Lower lobe of right lung (tissue), 2 donors: ENCODE measurements around the gene DOK4. TPM values are rescaled to one million over a fixed set of nuclear protein-coding genes. Genes with fewer than 3 reads are reported as not detected.

Experiments
- ATAC-seq, 2 donors: fragments of 200-7000 bp; cut with Tn5 transposase; one replicate each; pipeline ENCODE4 v1.9.1; 2020 to 2022; ENCODE audit warnings: mild to moderate bottlenecking in 2 of 2, moderate library complexity in 2 of 2
- DNase-seq: peaks from one replicate; pipeline ENCODE4 v3.0.0-alpha.2; 2020
- H3K27ac ChIP-seq: fragments of 200-600 bp; one replicate; pipeline ENCODE4 v1.8.0; 2022
- H3K27me3 ChIP-seq: fragments of 200-600 bp; one replicate; pipeline ENCODE4 v1.8.0; 2022; ENCODE audit warnings: low read depth
- H3K36me3 ChIP-seq: fragments of 200-600 bp; one replicate; pipeline ENCODE4 v1.8.0; 2022; ENCODE audit warnings: mild to moderate bottlenecking
- H3K4me1 ChIP-seq: fragments of 200-600 bp; one replicate; pipeline ENCODE4 v1.8.0; 2022
- H3K4me3 ChIP-seq: fragments of 200-600 bp; one replicate; pipeline ENCODE4 v1.8.0; 2022; ENCODE audit warnings: mild to moderate bottlenecking
- H3K9me3 ChIP-seq: fragments of 200-600 bp; one replicate; pipeline ENCODE4 v1.8.0; 2022
- intact Hi-C: fragments of 100-400 bp; cut with DNase I; formaldehyde crosslinking; loops from one replicate; pipeline ENCODE4 v1.11.0; 2022
- total RNA-seq: library from RNA; stranded (reverse); fragmentation: NEBNext Ultra II Directional; extraction: Animal tissue kit (Norgen Biotek cat#: 25700); gene quantifications from one replicate; pipeline ENCODE4 v1.2.1, GENCODE V29; 2021
- TF ChIP-seq, protein P1 (sequence below): fragments of 200-600 bp; IDR thresholded peaks from one replicate; pipeline ENCODE4 v1.8.0; 2022; ENCODE audit warnings: antibody characterized with exemption, mild to moderate bottlenecking
- donor health status: DM: no; HTN: yes; CAD: no; lungs with severe emphysema.

DOK4 gene
- total RNA-seq, 1 donor from 2014 or later: 57.3 TPM

DNA sequence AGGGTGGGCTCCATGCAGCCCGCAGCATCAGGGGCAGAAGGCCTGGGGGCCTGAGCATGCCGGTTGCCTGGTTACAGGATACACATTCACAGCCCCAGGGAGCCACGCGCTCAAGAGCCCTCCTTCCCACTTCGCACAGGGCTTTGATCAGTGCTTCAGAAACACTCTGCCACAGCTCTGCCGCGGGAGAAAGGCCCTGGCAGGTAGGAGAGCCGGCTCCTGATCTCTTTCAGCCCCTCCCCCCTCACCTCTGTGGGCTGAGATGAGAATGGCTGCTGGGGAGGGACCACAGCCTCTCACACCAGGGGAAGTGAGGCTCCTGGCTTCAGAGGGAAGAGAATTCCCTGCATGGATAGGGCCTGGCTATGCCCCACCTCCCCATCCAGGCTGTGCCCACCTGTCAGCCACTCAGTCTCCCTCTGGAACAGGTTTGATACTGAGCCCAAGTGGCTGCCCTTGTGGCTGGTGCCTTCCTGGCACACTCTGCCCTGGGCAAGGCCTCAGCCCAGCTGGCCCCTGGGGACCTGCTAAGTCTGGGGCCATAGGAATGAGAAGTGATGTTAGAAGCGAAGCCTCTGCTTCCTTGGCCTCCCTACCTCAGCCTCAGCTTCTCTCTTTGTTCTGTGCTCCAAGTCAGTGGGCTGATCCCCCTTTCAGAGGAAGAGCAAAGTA lies 8.6 kb downstream of the DOK4 start:
- Histone ChIP-seq H3K27ac (peak overlapping the region; percentile 77), H3K4me3 (no peak overlapping the region)
- DNase-seq: peak; percentile 66

DNA sequence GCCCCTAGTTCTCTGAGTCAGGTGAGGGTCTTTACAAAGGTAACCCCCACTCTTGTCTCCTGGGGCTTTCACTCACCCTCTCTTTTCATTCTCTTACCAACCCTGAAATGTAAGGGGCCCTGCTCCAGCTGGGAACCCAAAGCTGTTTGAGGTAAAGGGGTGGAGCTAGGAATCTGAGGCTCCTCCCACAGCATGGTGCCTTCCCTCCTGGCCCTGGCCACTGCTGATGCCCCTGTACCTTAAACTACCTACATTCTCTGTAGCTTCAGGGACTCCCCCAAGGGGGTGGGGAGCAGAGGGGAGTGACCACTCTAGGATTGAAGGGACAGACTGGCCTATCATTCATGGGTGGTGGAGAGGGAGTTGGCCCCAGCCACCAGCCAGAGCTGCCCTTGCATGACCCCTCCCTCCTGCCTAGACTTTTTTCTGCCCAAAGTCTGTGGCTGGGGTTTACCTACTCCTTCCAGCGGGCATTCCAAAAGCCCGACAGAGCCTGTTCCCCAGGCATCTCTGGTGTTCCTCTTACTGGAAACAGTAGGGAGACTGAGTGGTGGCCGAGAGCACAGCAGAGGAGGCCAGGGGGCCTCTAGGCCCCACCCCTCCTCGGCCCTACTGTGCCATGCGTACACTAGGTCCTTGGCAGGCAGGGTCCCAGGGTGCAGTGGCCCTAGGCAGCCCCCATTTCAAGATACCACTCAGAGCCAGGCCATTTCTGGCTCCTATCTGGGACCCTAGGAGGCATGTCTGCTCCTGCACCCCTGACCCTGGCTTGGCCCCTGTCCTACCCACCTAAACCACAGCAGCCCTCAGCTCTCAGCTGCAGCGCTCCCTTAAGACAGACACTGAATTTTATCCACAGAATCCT lies 9.5 kb downstream of the DOK4 start:
- peaks cover 36% of the 10 kb centered on the region for H3K36me3 ChIP-seq
- ATAC-seq (no peak), DNase-seq (no peak)
- no peaks in the 10 kb centered on the region for H3K9me3 ChIP-seq
- no peaks in the 10 kb centered on the region for H3K27me3 ChIP-seq
- TF ChIP-seq, protein P1, sequence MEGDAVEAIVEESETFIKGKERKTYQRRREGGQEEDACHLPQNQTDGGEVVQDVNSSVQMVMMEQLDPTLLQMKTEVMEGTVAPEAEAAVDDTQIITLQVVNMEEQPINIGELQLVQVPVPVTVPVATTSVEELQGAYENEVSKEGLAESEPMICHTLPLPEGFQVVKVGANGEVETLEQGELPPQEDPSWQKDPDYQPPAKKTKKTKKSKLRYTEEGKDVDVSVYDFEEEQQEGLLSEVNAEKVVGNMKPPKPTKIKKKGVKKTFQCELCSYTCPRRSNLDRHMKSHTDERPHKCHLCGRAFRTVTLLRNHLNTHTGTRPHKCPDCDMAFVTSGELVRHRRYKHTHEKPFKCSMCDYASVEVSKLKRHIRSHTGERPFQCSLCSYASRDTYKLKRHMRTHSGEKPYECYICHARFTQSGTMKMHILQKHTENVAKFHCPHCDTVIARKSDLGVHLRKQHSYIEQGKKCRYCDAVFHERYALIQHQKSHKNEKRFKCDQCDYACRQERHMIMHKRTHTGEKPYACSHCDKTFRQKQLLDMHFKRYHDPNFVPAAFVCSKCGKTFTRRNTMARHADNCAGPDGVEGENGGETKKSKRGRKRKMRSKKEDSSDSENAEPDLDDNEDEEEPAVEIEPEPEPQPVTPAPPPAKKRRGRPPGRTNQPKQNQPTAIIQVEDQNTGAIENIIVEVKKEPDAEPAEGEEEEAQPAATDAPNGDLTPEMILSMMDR: no peak
- peak overlapping the region; percentile 77 for H3K27ac ChIP-seq
- no peak overlapping the region for H3K4me3 ChIP-seq
- peaks cover 58% of the 10 kb centered on the region for H3K4me1 ChIP-seq
- intact Hi-C loops: no loop called here

More for the DNA sequence above, 8.6 kb downstream of the DOK4 start:
- Histone ChIP-seq H3K27me3 (no peaks in the 10 kb centered on the region), H3K36me3 (peaks cover 27% of the 10 kb centered on the region), H3K4me1 (peaks cover 52% of the 10 kb centered on the region), H3K9me3 (no peaks in the 10 kb centered on the region)
- TF ChIP-seq, protein P1: no peak
- intact Hi-C loops: no loop called here
- peak; percentile 24 to 60 for ATAC-seq

DNA sequence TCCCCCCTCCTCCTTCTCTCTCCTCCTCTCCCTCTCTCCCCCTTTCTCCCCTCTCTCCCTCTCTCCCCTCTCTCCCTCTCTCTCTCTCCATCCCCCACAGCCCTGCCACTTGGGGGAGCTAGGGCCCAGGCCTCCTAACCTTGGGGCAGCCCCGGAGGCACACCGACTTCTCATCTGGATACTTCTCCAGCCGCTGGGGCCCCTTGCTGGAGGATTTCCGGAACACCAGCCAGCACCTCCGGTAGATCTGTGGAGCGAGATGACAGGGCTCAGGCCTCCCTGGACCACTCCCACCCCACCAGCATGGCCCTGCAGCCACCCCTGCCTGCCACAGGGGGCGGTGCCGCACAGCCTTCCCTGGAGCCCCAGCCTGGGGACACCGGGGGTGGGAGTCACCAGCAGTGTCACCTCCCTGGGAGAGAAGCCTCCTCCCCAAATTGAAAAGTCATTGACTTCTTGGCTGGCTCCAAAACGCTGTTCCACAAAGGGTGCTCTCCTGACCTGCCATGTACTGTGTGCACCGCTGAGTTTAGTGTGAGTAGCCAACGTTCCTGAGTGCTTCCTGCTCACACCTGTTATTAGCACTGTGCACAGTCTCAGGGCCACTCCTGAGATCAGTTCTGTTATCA lies 10.5 kb downstream of the DOK4 start:
- Histone ChIP-seq H3K27me3 (no peaks in the 10 kb centered on the region), H3K27ac (no peak overlapping the region), H3K4me1 (peaks cover 63% of the 10 kb centered on the region), H3K36me3 (peaks cover 45% of the 10 kb centered on the region), H3K9me3 (no peaks in the 10 kb centered on the region), H3K4me3 (no peak overlapping the region)
- DNase-seq (peak; percentile 68), ATAC-seq (peak; percentile 45 to 60)
- TF ChIP-seq, protein P1: peak; percentile 66
- intact Hi-C loops: no loop called here

DNA sequence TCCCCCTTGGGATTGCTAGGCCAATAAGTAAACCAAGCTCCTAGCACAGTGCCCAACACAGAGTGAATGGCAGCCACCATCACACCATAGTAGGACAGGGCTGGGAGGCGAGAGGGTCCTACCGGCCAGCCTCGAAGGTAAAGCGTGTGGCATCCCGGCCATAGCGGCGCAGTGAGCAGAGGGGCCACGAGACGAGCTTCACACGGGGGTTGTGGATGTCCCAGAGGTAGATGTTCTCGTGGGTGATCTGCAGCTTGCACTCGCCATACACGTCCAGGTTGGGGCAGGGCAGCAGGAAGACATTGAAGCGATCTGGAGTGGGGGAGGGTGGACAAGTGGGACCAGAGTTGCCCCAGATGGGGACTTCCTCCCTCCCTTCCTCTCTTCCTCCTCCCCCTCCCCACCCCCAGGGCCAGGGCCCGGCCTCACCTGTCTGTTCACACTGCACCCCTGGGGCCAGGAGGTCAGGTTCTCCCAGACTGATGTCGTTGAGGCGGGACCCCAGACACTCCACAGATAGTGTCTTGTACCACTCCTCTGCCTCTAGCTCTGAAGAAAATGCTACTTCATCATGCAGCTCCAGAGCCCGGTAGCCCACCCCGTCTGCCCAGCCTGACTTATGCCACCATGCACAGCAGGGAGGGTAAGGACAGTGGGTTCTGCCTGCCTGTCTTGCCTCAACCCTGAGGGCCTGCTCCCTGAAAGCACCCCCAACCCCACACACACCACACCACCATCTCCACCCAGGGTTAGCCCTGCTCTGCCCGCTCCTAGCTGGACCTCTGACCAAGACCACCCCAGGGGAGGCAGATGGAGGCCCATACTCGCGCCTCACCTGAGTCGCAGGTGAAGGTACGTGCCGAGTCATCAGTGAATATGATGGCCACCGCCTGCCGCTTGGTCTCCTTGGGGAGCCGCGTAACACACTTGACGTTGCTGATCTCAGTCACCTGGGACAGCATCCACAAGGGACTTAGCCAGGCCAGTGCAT lies 11.3 kb downstream of the DOK4 start:
- Histone ChIP-seq H3K9me3 (no peaks in the 10 kb centered on the region), H3K27ac (no peak overlapping the region), H3K27me3 (no peaks in the 10 kb centered on the region), H3K4me1 (peaks cover 63% of the 10 kb centered on the region), H3K4me3 (no peak overlapping the region), H3K36me3 (peaks cover 54% of the 10 kb centered on the region)
- intact Hi-C loops: no loop called here
- no peak for ATAC-seq
- TF ChIP-seq, protein P1: no peak
- DNase-seq: no peak

DNA sequence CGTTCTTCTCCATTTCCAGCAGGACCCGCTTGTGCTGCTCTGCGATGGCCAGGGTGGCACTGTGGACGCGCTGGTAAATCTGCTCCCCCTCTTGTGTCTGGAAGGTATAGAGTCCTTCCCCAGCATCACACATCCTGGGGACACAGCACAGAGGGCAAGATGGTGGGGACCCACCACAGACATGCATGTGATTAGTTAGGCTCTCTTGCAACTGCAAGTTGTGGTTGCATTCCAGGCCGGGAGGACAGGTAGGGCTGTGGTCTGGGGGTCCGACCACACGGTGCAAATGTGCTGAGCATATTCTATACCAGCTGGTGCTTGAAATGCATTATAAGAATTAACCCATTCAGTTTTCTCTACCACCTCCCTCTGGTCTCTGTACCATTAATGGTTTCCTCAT lies 12.4 kb downstream of the DOK4 start:
- intact Hi-C loops: no loop called here
- H3K4me1 ChIP-seq: peaks cover 61% of the 10 kb centered on the region

More for the DNA sequence above, 12.4 kb downstream of the DOK4 start:
- H3K4me3 ChIP-seq: no peak overlapping the region
- no peaks in the 10 kb centered on the region for H3K27me3 ChIP-seq
- TF ChIP-seq, protein P1: no peak
- H3K27ac ChIP-seq: no peak overlapping the region
- ATAC-seq: no peak
- DNase-seq: no peak
- H3K9me3 ChIP-seq: no peaks in the 10 kb centered on the region
- peaks cover 64% of the 10 kb centered on the region for H3K36me3 ChIP-seq
